Measurements from ENCODE around the gene ISYNA1.

DNA sequence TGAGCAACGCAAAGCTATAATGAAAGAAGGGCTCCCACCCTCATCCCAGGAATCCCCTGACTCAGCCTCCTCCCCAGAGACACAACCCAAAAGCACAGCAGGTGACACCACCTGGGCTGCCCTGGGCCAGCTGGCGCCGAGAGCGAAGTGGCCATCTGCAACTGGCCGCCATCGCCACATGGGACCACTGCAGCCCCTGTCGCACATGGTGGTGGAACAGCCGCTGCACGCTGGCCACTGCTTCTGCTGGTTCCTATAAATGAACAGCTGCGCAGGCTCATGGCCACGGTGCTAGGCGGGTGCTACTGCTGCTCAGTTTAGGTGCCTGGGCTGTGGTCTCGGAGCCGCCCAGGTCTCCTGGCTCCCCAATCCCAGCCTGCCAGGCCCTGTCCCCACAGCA lies 11.6 kb upstream of the ISYNA1 start:
- TF ChIP-seq, protein P1, sequence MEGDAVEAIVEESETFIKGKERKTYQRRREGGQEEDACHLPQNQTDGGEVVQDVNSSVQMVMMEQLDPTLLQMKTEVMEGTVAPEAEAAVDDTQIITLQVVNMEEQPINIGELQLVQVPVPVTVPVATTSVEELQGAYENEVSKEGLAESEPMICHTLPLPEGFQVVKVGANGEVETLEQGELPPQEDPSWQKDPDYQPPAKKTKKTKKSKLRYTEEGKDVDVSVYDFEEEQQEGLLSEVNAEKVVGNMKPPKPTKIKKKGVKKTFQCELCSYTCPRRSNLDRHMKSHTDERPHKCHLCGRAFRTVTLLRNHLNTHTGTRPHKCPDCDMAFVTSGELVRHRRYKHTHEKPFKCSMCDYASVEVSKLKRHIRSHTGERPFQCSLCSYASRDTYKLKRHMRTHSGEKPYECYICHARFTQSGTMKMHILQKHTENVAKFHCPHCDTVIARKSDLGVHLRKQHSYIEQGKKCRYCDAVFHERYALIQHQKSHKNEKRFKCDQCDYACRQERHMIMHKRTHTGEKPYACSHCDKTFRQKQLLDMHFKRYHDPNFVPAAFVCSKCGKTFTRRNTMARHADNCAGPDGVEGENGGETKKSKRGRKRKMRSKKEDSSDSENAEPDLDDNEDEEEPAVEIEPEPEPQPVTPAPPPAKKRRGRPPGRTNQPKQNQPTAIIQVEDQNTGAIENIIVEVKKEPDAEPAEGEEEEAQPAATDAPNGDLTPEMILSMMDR (IDR thresholded peaks at IDR 0.05 in 8 of 11, conservative IDR thresholded peaks at IDR 0.05 in 3 of 11): no peak
- TF ChIP-seq POLR2AphosphoS5 (IDR thresholded peaks at IDR 0.05): no peak
- TF ChIP-seq POLR2A (IDR thresholded peaks at IDR 0.05): no peak
